Liver (tissue), 3 donors: ENCODE measurements around the gene KRTAP12-1.

ENCODE experiments used
- FOXA1 ChIP-seq: IDR thresholded peaks from 2 replicates; pipeline ENCODE4 v1.6.1; 2016; ENCODE audit warnings: antibody characterized with exemption
- GABPA ChIP-seq, 2 donors: IDR thresholded peaks in 1 of 2; conservative IDR thresholded peaks in 1 of 2; 2 replicates each; pipeline ENCODE4 v1.6.1; 2016; ENCODE audit warnings: antibody characterized with exemption in 2 of 2, mild to moderate bottlenecking in 1 of 2, moderate library complexity in 1 of 2
- HNF4A ChIP-seq, 2 donors: conservative IDR thresholded peaks; 2 replicates each; pipeline ENCODE4 v1.6.1; 2016; ENCODE audit warnings: antibody characterized with exemption in 2 of 2, mild to moderate bottlenecking in 2 of 2
- JUND ChIP-seq, 2 donors: IDR thresholded peaks; 2 replicates each; pipeline ENCODE4 v1.6.1; 2016; ENCODE audit warnings: antibody characterized with exemption in 2 of 2
- MAX ChIP-seq: IDR thresholded peaks from 2 replicates; pipeline ENCODE4 v1.6.1; 2016; ENCODE audit warnings: antibody characterized with exemption
- RAD21 ChIP-seq, 2 donors: IDR thresholded peaks; 2 replicates each; pipeline ENCODE4 v1.6.1; 2016; ENCODE audit warnings: antibody characterized with exemption in 2 of 2, mild to moderate bottlenecking in 2 of 2
- SP1 ChIP-seq: IDR thresholded peaks from 2 replicates; pipeline ENCODE4 v1.6.1; 2018; ENCODE audit warnings: antibody characterized with exemption, mild to moderate bottlenecking
- TAF1 ChIP-seq: conservative IDR thresholded peaks from 2 replicates; pipeline ENCODE4 v1.6.1; 2016; ENCODE audit warnings: antibody characterized with exemption, mild to moderate bottlenecking
- YY1 ChIP-seq: IDR thresholded peaks from 2 replicates; pipeline ENCODE4 v1.6.1; 2016; ENCODE audit warnings: antibody characterized with exemption, mild to moderate bottlenecking
- ZBTB33 ChIP-seq: IDR thresholded peaks from 2 replicates; pipeline ENCODE4 v1.6.1; 2016; ENCODE audit warnings: antibody characterized with exemption
- TF ChIP-seq, protein P1 (sequence below): IDR thresholded peaks from 2 replicates; pipeline ENCODE4 v1.6.1; 2016; ENCODE audit warnings: antibody characterized with exemption, mild to moderate bottlenecking
- TF ChIP-seq, protein P2 (sequence below): fragments of 150-350 bp; IDR thresholded peaks from 2 replicates; pipeline ENCODE4 v1.5.1; 2017; ENCODE audit warnings: improper control_type of control experiment, low read depth, low read length; ENCODE audit not compliant: missing input control
- donor health status: healthy.
- donor health status: healthy.

- TF ChIP-seq YY1, result no peak
- TF ChIP-seq, protein P1, sequence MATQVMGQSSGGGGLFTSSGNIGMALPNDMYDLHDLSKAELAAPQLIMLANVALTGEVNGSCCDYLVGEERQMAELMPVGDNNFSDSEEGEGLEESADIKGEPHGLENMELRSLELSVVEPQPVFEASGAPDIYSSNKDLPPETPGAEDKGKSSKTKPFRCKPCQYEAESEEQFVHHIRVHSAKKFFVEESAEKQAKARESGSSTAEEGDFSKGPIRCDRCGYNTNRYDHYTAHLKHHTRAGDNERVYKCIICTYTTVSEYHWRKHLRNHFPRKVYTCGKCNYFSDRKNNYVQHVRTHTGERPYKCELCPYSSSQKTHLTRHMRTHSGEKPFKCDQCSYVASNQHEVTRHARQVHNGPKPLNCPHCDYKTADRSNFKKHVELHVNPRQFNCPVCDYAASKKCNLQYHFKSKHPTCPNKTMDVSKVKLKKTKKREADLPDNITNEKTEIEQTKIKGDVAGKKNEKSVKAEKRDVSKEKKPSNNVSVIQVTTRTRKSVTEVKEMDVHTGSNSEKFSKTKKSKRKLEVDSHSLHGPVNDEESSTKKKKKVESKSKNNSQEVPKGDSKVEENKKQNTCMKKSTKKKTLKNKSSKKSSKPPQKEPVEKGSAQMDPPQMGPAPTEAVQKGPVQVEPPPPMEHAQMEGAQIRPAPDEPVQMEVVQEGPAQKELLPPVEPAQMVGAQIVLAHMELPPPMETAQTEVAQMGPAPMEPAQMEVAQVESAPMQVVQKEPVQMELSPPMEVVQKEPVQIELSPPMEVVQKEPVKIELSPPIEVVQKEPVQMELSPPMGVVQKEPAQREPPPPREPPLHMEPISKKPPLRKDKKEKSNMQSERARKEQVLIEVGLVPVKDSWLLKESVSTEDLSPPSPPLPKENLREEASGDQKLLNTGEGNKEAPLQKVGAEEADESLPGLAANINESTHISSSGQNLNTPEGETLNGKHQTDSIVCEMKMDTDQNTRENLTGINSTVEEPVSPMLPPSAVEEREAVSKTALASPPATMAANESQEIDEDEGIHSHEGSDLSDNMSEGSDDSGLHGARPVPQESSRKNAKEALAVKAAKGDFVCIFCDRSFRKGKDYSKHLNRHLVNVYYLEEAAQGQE, result no peak
- TF ChIP-seq, protein P2, sequence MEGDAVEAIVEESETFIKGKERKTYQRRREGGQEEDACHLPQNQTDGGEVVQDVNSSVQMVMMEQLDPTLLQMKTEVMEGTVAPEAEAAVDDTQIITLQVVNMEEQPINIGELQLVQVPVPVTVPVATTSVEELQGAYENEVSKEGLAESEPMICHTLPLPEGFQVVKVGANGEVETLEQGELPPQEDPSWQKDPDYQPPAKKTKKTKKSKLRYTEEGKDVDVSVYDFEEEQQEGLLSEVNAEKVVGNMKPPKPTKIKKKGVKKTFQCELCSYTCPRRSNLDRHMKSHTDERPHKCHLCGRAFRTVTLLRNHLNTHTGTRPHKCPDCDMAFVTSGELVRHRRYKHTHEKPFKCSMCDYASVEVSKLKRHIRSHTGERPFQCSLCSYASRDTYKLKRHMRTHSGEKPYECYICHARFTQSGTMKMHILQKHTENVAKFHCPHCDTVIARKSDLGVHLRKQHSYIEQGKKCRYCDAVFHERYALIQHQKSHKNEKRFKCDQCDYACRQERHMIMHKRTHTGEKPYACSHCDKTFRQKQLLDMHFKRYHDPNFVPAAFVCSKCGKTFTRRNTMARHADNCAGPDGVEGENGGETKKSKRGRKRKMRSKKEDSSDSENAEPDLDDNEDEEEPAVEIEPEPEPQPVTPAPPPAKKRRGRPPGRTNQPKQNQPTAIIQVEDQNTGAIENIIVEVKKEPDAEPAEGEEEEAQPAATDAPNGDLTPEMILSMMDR, result no peak
- no peak for TF ChIP-seq MAX
- no peak for TF ChIP-seq SP1
- no peak for TF ChIP-seq JUND (IDR thresholded peaks at IDR 0.05)
- TF ChIP-seq GABPA (IDR thresholded peaks at IDR 0.05 in 1 of 2, conservative IDR thresholded peaks at IDR 0.05 in 1 of 2), result no peak
- TF ChIP-seq FOXA1, result no peak
- TF ChIP-seq TAF1, result no peak
- no peak for TF ChIP-seq RAD21 (IDR thresholded peaks at IDR 0.05)
- TF ChIP-seq HNF4A (conservative IDR thresholded peaks at IDR 0.05), result no peak
- no peak for TF ChIP-seq ZBTB33
Measured at GRCh38 chr21:44708866-44709425, 27.0 kb upstream of the KRTAP12-1 start.
